Nephron progenitor cell (in vitro differentiated cells): ENCODE data around the gene OR4X1.
"Not testable (repeated sequence)": the region's sequence is repeated elsewhere in the genome, so short reads cannot be mapped to it uniquely, and the experiment has no call there.

Experiments used
- DNase-seq: peaks from one replicate; pipeline ENCODE4 v3.0.0; 2021
- H3K27ac Mint-ChIP-seq: 2 replicates; pipeline ENCODE4 v1.8.0; 2021; ENCODE audit warnings: mild to moderate bottlenecking, moderate library complexity, mixed read lengths
- H3K27me3 Mint-ChIP-seq: 2 replicates; pipeline ENCODE4 v1.8.0; 2021; ENCODE audit warnings: mild to moderate bottlenecking, low read depth, mixed read lengths; ENCODE audit not compliant: poor library complexity
- H3K36me3 Mint-ChIP-seq: 2 replicates; pipeline ENCODE4 v1.8.0; 2021; ENCODE audit warnings: low read depth, mixed read lengths
- H3K4me1 Mint-ChIP-seq: 2 replicates; pipeline ENCODE4 v1.8.0; 2021; ENCODE audit warnings: mixed read lengths
- H3K4me3 Mint-ChIP-seq: 2 replicates; pipeline ENCODE4 v1.8.0; 2021; ENCODE audit warnings: mild to moderate bottlenecking, moderate library complexity, mixed read lengths
- H3K9me3 Mint-ChIP-seq: 2 replicates; pipeline ENCODE4 v1.8.0; 2021; ENCODE audit warnings: mild to moderate bottlenecking, moderate library complexity, mixed read lengths
- TF ChIP-seq, protein P1 (sequence below): fragments of 200-600 bp; sonication (generic); IDR thresholded peaks from 2 replicates; pipeline ENCODE4 v1.5.0; 2021; ENCODE audit warnings: antibody characterized with exemption

The OR4X1 gene, protein sequence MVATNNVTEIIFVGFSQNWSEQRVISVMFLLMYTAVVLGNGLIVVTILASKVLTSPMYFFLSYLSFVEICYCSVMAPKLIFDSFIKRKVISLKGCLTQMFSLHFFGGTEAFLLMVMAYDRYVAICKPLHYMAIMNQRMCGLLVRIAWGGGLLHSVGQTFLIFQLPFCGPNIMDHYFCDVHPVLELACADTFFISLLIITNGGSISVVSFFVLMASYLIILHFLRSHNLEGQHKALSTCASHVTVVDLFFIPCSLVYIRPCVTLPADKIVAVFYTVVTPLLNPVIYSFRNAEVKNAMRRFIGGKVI

DNA sequence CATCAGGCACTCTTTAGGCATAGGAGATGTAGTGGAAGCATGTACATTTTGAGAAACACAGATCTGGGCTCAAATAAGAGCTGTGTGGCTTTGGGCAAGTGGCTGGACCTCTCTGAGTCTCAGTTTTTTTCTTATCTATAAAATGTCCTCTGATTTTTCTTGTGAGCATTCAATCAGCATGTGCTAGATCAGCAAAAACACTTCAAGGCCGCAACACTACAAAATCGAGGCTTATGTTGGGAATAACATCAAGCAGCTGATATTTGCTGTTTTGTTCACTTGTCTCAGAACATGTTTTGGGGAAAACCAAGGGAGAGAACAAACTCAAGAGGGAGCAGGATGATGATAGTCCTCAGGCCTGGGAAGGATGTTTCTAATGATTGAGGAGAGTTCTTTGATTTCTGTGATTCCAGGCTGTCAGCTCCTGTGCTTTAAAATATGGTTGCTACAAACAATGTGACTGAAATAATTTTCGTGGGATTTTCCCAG is at the start of gene OR4X1:
TSS of gene OR4X1 (plus strand) at position 439 of the 489 bp plus-strand sequence. CDS start at position 439, 0 bp downstream.
- Mint-ChIP-seq H3K4me1 (no peaks in the 10 kb centered on the region), H3K9me3 (peaks cover 64% of the 10 kb centered on the region), H3K27me3 (no peaks in the 10 kb centered on the region), H3K27ac (no peak within 1 kb of the TSS), H3K4me3 (no peak within 1 kb of the TSS), H3K36me3 (no peaks in the 10 kb centered on the region)
- TF ChIP-seq, protein P1, sequence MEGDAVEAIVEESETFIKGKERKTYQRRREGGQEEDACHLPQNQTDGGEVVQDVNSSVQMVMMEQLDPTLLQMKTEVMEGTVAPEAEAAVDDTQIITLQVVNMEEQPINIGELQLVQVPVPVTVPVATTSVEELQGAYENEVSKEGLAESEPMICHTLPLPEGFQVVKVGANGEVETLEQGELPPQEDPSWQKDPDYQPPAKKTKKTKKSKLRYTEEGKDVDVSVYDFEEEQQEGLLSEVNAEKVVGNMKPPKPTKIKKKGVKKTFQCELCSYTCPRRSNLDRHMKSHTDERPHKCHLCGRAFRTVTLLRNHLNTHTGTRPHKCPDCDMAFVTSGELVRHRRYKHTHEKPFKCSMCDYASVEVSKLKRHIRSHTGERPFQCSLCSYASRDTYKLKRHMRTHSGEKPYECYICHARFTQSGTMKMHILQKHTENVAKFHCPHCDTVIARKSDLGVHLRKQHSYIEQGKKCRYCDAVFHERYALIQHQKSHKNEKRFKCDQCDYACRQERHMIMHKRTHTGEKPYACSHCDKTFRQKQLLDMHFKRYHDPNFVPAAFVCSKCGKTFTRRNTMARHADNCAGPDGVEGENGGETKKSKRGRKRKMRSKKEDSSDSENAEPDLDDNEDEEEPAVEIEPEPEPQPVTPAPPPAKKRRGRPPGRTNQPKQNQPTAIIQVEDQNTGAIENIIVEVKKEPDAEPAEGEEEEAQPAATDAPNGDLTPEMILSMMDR = no peak
- no peak for DNase-seq

DNA sequence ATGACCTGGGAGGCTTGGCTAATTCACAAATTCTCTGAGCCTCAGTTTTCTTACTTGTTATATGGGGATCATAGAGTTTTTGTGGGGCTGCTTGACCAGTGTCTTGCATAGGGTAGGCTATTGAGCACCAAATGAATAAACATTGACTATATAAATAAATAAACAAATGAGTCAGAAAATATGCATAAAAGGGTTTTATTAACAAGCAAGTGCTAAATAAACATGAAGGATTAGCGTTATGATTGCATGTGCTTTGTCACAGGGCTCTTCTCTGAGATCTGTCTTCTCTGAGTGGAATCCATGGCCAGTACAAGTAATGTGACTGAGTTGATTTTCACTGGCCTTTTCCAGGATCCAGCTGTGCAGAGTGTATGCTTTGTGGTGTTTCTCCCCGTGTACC is 47.2 kb upstream of the OR4X1 start, which contains the start of gene OR4B1:
TSS of gene OR4B1 (plus strand) at position 301 of the 400 bp plus-strand sequence. CDS start at position 301, 0 bp downstream.
- H3K9me3 Mint-ChIP-seq = peaks cover 36% of the 10 kb centered on the region
- H3K27ac Mint-ChIP-seq = no peak within 1 kb of the TSS
- no peaks in the 10 kb centered on the region for H3K36me3 Mint-ChIP-seq
- TF ChIP-seq, protein P1 = no peak
- no peak within 1 kb of the TSS for H3K4me3 Mint-ChIP-seq
- no peak for DNase-seq
- no peaks in the 10 kb centered on the region for H3K27me3 Mint-ChIP-seq
- H3K4me1 Mint-ChIP-seq = no peaks in the 10 kb centered on the region

DNA sequence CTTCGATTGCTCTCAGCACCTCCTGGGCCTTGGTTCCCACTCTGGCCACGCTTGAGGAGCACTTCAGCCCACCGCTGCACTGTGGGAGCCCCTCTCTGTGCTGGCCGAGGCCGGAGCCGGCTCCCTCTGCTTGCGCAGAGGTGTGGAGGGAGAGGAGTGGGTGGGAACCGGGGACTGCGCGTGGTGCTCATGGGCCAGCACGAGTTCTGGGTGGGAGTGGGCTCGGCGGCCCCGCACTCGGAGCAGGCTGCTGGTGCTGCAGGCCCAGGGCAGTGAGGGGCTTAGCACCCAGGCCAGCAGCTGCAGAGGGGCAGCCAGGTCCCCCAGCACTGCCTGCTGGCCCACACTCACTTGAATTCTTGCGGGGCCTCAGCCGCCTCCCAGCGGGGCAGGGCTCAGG is 34.9 kb upstream of the OR4X1 start:
- Mint-ChIP-seq H3K4me1 (no peaks in the 10 kb centered on the region), H3K36me3 (no peaks in the 10 kb centered on the region)

DNA sequence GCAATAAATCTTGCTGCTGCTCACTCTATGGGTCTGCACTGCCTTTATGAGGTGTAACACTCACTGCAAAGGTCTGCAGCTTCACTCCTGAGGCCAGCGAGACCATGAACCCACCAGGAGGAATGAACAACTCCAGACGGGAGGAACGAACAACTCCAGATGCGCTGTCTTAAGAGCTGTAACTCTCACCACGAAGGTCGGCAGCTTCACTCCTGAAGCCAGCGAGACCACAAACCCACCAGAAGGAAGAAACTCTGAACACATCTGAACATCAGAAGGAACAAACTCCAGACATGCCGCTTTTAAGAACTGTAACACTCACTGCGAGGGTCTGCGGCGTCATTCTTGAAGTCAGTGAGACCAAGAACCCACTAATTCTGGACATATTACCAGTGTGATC is 33.6 kb upstream of the OR4X1 start:
- not testable (repeated sequence) for H3K4me1 Mint-ChIP-seq, DNase-seq, H3K36me3 Mint-ChIP-seq, H3K27ac Mint-ChIP-seq, H3K27me3 Mint-ChIP-seq, H3K4me3 Mint-ChIP-seq
- peaks cover 60% of the 10 kb centered on the region for H3K9me3 Mint-ChIP-seq

More for the DNA sequence above, 34.9 kb upstream of the OR4X1 start:
- Mint-ChIP-seq H3K9me3 (peaks cover 60% of the 10 kb centered on the region), H3K27me3 (no peaks in the 10 kb centered on the region), H3K4me3 (no peak overlapping the region), H3K27ac (no peak overlapping the region)
- no peak for DNase-seq
- TF ChIP-seq, protein P1 = no peak

DNA sequence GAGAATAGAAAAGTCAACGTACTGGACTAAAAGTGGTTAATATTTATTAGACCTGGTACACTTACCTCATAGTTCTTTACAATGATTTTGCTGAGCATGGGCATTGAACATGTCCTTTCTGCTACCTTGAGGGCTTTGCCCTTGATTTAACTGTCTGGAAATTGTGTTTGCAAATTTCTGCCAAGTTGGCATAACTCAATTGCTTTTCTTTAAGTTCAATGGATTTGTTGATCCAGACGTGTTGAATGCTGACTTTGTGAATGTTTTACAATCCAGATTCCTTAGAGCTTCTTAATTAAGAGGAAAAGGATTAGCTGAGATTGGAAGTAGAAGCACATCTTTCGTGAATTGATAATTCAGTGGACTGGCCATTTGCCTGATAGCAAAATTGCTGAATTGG is 25.9 kb upstream of the OR4X1 start:
- Mint-ChIP-seq H3K27ac (no peak overlapping the region), H3K4me1 (no peaks in the 10 kb centered on the region), H3K36me3 (no peaks in the 10 kb centered on the region), H3K4me3 (no peak overlapping the region), H3K27me3 (peaks cover 3% of the 10 kb centered on the region), H3K9me3 (peaks cover 89% of the 10 kb centered on the region)
- no peak for DNase-seq
- TF ChIP-seq, protein P1 = no peak

DNA sequence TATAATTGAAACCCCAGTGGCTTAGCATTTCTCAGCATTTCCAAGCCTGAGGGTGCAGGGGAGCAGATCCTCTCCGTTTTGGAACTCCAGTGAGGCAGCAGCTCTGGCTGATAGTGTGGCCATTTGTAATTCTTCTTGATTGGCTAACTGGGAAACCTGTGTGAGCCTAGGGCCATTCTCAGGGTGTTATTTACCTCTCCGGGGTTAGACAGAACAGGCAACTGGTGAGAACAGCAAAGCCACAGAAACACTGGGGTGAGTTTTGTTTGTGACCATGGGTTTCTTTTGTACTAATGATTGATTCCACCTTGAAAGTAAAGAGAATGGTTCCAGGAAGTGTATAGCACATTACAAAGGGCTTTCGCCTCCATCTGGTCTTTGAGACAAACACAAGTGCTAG is 21.2 kb upstream of the OR4X1 start:
- peaks cover 87% of the 10 kb centered on the region for H3K9me3 Mint-ChIP-seq
- no peaks in the 10 kb centered on the region for H3K4me1 Mint-ChIP-seq
- DNase-seq = no peak
- H3K27me3 Mint-ChIP-seq = peaks cover 6% of the 10 kb centered on the region
- no peaks in the 10 kb centered on the region for H3K36me3 Mint-ChIP-seq
- TF ChIP-seq, protein P1 = no peak
- H3K4me3 Mint-ChIP-seq = no peak overlapping the region
- H3K27ac Mint-ChIP-seq = no peak overlapping the region
